Uterus (tissue), 2 donors: Measurements from ENCODE around the gene KATNAL1.

Experiments used
- POLR2A ChIP-seq, 2 donors: fragments of 450-650 bp; IDR thresholded peaks; one replicate each; pipeline ENCODE4 v1.6.1; 2016; ENCODE audit warnings: antibody characterized with exemption in 2 of 2, mild to moderate bottlenecking in 1 of 2, moderate library complexity in 1 of 2
- TF ChIP-seq, protein P1 (sequence below), 4 experiments: fragments of 200-600 bp in 2 of 4; fragments of 450-650 bp in 2 of 4; sonication (generic) in 2 of 4; IDR thresholded peaks; one replicate each; pipeline ENCODE4 v1.5.1; 2016 to 2019; ENCODE audit warnings: antibody characterized with exemption in 4 of 4, mild to moderate bottlenecking in 2 of 4, moderate library complexity in 1 of 4

DNA sequence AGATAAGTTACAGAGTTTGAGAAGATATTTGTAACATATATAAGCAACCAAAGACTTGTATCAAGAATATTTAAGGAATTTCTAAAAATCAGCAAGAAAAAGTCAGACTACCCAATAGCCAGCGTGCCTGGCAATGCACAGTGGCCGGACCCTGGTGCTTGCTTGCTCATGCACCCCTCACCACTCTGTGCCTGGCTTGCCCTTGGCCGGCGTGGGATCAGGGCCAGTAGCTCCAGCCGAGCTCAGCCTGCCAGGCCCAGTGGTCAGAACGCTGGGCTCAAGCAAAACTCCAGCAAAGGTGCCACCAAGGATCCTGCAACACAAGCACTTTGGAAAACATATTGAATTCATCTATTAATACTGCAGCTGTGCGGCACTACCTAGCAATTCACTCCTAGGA is 95.1 kb downstream of the KATNAL1 start:
- TF ChIP-seq, protein P1, sequence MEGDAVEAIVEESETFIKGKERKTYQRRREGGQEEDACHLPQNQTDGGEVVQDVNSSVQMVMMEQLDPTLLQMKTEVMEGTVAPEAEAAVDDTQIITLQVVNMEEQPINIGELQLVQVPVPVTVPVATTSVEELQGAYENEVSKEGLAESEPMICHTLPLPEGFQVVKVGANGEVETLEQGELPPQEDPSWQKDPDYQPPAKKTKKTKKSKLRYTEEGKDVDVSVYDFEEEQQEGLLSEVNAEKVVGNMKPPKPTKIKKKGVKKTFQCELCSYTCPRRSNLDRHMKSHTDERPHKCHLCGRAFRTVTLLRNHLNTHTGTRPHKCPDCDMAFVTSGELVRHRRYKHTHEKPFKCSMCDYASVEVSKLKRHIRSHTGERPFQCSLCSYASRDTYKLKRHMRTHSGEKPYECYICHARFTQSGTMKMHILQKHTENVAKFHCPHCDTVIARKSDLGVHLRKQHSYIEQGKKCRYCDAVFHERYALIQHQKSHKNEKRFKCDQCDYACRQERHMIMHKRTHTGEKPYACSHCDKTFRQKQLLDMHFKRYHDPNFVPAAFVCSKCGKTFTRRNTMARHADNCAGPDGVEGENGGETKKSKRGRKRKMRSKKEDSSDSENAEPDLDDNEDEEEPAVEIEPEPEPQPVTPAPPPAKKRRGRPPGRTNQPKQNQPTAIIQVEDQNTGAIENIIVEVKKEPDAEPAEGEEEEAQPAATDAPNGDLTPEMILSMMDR (IDR thresholded peaks at IDR 0.05) = no peak
- TF ChIP-seq POLR2A (IDR thresholded peaks at IDR 0.05) = no peak
